A673 (cell line): ENCODE results near the gene FAM98B. TPM values are rescaled to one million over a fixed set of nuclear protein-coding genes. Genes with fewer than 3 reads are reported as not detected.
A peak's percentile ranks its signal among the peaks of the same experiment; 100 is the strongest.

Source experiments
- BruUV-seq: library from RNA; stranded (reverse); fragments of 400-500 nt; replicated peaks from 2 replicates; lab custom pipeline; 2021; lab: Mats Ljungman, UMichigan
- CTCF ChIA-PET: fragments of 300-600 bp; sonication (Branson Sonifier 250); formaldehyde crosslinking; loops from one replicate; lab custom pipeline; 2022; ENCODE audit warnings: antibody characterized with exemption; lab: Charles Lee
- POLR2A ChIA-PET: fragments of 300-600 bp; sonication (Branson Sonifier 250); formaldehyde crosslinking; loops from one replicate; lab custom pipeline; 2022; ENCODE audit warnings: antibody characterized with exemption; ENCODE audit not compliant: low non-redundant PET; lab: Charles Lee
- DNase-seq: peaks from one replicate; pipeline ENCODE4 v3.0.0-alpha.2; 2015; ENCODE audit warnings: low spot score
- H3K27ac ChIP-seq: fragments of 200-600 bp; sonication (generic); 2 replicates; pipeline ENCODE4 v1.5.1; 2016; ENCODE audit warnings: mixed run types, low read depth, mild to moderate bottlenecking, mixed read lengths, antibody characterized with exemption, low read length; ENCODE audit not compliant: poor library complexity, severe bottlenecking
- H3K27me3 ChIP-seq: fragments of 200-600 bp; sonication (generic); replicated peaks from 2 replicates; pipeline ENCODE4 v1.6.1; 2017; ENCODE audit warnings: mixed run types, low read depth, mild to moderate bottlenecking, mixed read lengths, antibody characterized with exemption, low read length; ENCODE audit not compliant: insufficient read depth, poor library complexity
- H3K36me3 ChIP-seq: fragments of 200-600 bp; sonication (generic); 2 replicates; pipeline ENCODE4 v1.6.1; 2016; ENCODE audit warnings: mixed run types, mild to moderate bottlenecking, mixed read lengths, antibody characterized with exemption, low read length; ENCODE audit not compliant: insufficient read depth, poor library complexity, severe bottlenecking
- H3K4me1 ChIP-seq: fragments of 200-600 bp; sonication (generic); 2 replicates; pipeline ENCODE4 v1.6.1; 2017; ENCODE audit warnings: mixed run types, mild to moderate bottlenecking, mixed read lengths, antibody characterized with exemption, low read length; ENCODE audit not compliant: insufficient read depth, poor library complexity, severe bottlenecking
- H3K4me3 ChIP-seq: fragments of 200-600 bp; sonication (generic); 2 replicates; pipeline ENCODE4 v1.5.1; 2016; ENCODE audit warnings: low read depth, mixed run types, mild to moderate bottlenecking, mixed read lengths, low read length; ENCODE audit not compliant: poor library complexity, severe bottlenecking
- H3K9me3 ChIP-seq: fragments of 200-600 bp; sonication (generic); 2 replicates; pipeline ENCODE4 v1.6.1; 2016; ENCODE audit warnings: mixed run types, low read depth, mild to moderate bottlenecking, mixed read lengths, antibody characterized with exemption, low read length; ENCODE audit not compliant: poor library complexity, severe bottlenecking
- CTCF ChIP-seq: fragments of 300-800, 200-600 bp; sonication (generic); conservative IDR thresholded peaks from 2 replicates; pipeline ENCODE4 v1.5.1; 2017; ENCODE audit warnings: low read depth, mild to moderate bottlenecking, antibody characterized with exemption, low read length, moderate library complexity, mixed read lengths
- EZH2 ChIP-seq: fragments of 200-600 bp; sonication (generic); IDR thresholded peaks from 2 replicates; pipeline ENCODE4 v1.6.1; 2017; ENCODE audit warnings: borderline replicate concordance, low read depth, mild to moderate bottlenecking, mixed read lengths, antibody characterized with exemption, low read length; ENCODE audit not compliant: poor library complexity, severe bottlenecking
- intact Hi-C: fragments of 100-400 bp; cut with micrococcal nuclease; formaldehyde crosslinking; loops from one replicate; pipeline ENCODE4 v1.10.0; 2022; ENCODE audit not compliant: unreplicated experiment
- total RNA-seq: library from RNA; stranded (reverse); gene quantifications from 2 replicates; pipeline ENCODE4 v1.2.3, GENCODE V29; 2021

The FAM98B gene
- total RNA-seq, 1 experiment from 2014 or later = 45.0 TPM

GRCh38 chr15:38438031-38438986 is 15.6 kb upstream of the FAM98B start:
- intact Hi-C loops = no loop called here
- Histone ChIP-seq H3K4me1 (no peaks in the 10 kb centered on the region), H3K27me3 (peaks cover 14% of the 10 kb centered on the region), H3K27ac (no peak overlapping the region), H3K4me3 (no peak overlapping the region), H3K36me3 (no peaks in the 10 kb centered on the region), H3K9me3 (no peaks in the 10 kb centered on the region)
- no peak for DNase-seq
- CTCF ChIA-PET = no interaction called here
- TF ChIP-seq CTCF (no peak), EZH2 (no peak)
- BruUV-seq = no TSS peak
- POLR2A ChIA-PET = no interaction called here

GRCh38 chr15:38440353-38441129 is 13.4 kb upstream of the FAM98B start:
- Histone ChIP-seq H3K4me3 (no peak overlapping the region), H3K9me3 (no peaks in the 10 kb centered on the region), H3K4me1 (no peaks in the 10 kb centered on the region), H3K27ac (no peak overlapping the region), H3K36me3 (no peaks in the 10 kb centered on the region), H3K27me3 (peaks cover 24% of the 10 kb centered on the region)
- TF ChIP-seq CTCF = peak; percentile 97
- no peak for TF ChIP-seq EZH2
- intact Hi-C loops = loop anchor here (1.0 kb wide), 1 partner anchor 259 kb away; no protein-coding TSS in a partner anchor
- POLR2A ChIA-PET = no interaction called here
- peak; percentile 63 for DNase-seq
- no TSS peak for BruUV-seq
- CTCF ChIA-PET = interaction anchor here (0.6 to 3.2 kb wide), 16 partner anchors 11 to 445 kb away, joined by 3 to 25 read pairs (median 4); partner anchors contain the start of gene FAM98B

- ChIA-PET POLR2A (no interaction called here), CTCF (interaction anchor here (0.7 to 3.2 kb wide), 5 partner anchors 14 to 259 kb away, joined by 3 to 25 read pairs (median 5); no protein-coding TSS in a partner anchor)
- intact Hi-C loops = no loop called here
- TF ChIP-seq CTCF (no peak), EZH2 (no peak)
- no peaks in the 10 kb centered on the region for H3K4me1 ChIP-seq
- no peaks in the 10 kb centered on the region for H3K9me3 ChIP-seq
- no peaks in the 10 kb centered on the region for H3K36me3 ChIP-seq
- H3K4me3 ChIP-seq = no peak overlapping the region
- H3K27ac ChIP-seq = no peak overlapping the region
- BruUV-seq = no TSS peak
- DNase-seq = no peak
- H3K27me3 ChIP-seq = peaks cover 22% of the 10 kb centered on the region
These were observed 12.8 kb upstream of the FAM98B start for GRCh38 chr15:38441130-38441519.
